ENCODE data around the gene DDX60.
"Not testable (repeated sequence)": the region's sequence is repeated elsewhere in the genome, so short reads cannot be mapped to it uniquely, and the experiment has no call there.

The DDX60 gene

DNA sequence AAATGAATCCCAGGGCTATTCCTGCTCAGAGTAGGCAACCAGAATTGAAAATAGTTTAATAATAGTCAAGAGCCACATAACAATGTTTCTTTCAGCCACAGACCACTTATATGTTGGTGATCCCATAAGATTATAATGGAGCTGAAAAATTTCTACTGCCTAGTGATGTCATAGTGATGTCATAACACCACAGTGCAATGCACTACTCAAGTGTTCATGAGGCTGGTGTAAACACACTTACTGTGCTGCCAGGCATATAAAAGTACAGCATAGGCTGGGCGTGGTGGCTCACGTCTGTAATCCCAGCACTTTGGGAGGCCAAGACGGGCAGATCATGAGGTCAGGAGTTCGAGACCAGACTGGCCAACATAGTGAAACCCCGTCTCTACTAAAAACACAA lies 15.1 kb downstream of the DDX60 start:
- not testable (repeated sequence) for DNase-seq (ENCODE audit: low read depth, low spot score)

DNA sequence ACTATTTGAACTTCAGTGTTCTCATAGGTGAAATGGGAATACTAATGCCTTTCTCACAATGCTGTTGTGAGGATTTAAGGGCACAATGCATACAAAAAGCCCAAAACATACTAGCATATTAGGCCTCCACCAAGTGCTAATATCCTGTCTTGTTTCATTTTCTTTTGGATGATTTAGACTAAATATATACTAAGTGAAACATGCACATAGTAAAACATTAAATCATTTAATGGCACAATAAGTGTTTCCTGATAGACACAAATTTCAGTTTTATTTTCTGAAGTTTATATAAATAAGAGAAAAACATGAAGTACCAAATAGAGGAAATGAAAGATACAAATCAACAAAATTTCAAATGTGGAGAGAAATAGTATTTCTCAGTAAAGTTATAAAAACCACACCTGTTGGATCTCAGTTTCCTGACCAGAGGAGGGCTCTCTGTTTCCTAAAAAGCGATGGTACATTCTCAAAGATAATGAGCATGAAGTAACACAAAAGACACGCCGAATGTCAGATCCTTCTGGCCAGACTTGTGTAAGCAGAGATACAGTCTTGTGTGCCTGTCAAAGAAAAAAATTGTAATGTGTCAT lies 25.1 kb downstream of the DDX60 start:
- DNase-seq (ENCODE audit: low read depth, low spot score): no peak

DNA sequence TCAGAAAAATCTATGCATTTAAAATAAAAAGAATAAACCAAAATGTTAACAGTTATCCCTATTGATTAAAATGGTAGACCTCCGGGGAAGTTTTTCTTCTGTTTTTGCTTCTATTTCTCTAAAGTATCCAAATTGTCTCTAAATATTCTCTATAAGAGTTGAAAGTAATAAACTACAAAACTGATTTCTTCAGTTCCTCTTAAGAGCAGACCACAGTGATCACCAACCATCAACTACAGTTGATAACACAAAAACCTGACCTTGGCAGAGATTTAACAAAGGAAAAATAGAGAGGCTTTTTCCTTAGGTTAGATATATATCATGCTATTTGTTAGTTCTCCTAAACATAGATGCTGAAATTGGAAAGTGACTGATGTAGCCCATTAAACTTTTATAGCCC lies 27.3 kb downstream of the DDX60 start:
- DNase-seq (ENCODE audit: low read depth, low spot score): no peak

DNA sequence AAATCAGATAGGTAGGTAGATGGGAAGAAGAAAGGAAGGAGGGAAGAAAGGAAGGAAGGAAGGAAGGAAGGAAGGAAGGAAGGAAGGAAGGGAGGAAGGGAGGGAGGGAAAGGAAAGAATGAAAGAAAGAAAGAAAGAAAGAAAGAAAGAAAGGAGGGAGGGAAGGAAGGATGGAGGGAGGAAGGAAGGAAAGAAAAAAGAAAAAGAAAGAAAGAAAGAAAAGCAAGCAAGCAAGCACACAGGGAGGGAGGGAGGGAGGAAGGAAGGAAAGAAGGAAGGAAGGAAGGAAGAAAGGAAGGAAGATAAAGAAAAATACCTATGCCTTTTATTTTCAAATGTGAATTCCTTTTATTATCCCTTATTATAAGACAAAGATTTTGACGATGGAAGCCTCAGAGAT lies 32.7 kb downstream of the DDX60 start:
- not testable (repeated sequence) for DNase-seq (ENCODE audit: low read depth, low spot score)

DNA sequence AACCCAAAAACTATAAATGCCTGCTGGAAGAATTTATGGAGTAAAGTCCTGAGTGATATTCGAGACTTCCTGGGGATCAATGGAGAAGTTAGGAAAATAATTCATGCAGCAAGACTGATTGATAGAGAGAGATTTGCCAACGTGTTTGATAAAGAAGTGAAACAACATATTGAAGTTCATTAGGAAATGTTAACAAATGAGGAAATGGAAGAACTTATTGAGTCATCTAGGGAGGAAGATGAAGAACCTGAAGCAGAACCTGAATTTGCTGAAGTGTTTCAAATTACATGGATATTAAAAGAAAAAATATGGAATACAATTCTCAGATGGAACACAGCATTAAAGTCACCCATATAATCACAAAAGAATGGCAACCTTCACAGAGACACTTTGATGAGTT lies 39.0 kb downstream of the DDX60 start:
- DNase-seq (ENCODE audit: low read depth, low spot score): no peak

DNA sequence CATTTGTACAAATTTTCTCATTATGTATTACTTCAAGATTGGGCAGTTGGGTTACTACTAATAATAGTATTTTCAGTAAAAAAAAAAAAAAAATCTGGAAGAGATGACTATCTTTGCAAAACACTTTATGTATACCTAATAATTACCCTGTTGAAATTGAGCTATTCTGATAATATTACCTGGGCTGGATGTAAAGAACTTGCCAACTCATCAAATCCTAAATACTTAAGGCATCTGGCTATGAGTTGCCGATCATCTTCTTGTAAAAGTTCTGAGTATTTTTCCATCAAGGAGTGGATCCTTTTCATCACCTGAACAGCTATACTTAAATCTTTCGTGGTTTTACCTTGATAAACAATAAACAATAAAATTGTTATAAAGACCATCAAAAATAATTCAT lies 42.7 kb downstream of the DDX60 start:
- no peak for DNase-seq (ENCODE audit: low read depth, low spot score)

DNA sequence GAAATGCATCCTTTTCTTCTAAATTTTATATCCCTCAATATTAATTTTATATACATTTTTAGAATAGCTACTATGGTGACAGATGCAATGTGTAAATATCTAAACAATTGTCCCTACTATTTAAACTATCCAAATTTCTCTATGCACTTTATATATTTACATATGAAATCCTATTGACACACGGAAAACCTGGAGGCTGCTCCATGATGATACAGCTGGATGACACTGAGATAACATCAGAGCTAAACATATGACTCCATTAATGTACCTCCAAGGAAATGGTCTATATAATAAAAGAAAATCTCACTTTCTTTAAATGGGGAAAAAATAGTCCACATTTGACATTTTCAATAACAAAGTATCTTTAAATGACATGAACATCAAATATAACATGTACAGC lies 43.7 kb downstream of the DDX60 start:
- DNase-seq (ENCODE audit: low read depth, low spot score): no peak

DNA sequence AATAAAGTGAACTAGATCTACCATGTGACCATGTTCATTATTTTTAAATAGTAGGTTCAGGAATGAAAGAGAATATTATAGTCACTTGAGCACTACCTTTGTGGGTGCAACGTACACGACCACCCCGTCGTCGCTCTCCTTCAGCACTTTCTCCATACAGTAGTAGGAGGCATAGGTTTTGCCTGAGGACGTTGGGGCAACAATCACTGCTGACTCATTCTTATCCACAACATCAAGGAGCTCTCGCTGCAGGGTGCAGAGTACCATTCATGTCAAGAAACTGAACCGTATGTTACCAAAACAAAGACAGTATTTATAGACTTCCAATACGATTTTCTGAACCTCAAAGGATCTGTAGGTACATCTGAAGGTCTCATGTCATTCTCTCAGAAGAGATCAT lies 44.7 kb downstream of the DDX60 start:
- no peak for DNase-seq (ENCODE audit: low read depth, low spot score)

DNA sequence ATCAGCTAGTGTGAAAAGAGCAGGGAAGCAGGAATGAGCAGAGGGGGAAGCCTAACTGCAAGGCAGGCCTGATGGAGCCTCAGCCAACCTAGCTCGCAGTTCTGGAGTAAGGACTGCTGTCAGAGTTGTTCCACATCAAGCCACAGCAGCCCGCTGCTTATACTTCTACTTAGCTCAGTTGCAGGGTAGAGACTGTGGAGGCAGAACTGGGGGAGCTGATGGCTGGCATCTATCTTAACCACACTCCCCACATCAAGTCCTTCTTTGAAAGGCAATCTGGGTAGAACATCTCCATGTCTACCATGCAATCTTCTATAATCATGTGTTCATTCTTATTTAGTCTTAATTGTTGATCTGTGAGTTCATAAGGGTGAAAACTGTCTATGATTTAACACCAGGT lies 46.1 kb downstream of the DDX60 start:
- DNase-seq (ENCODE audit: low read depth, low spot score): no peak

DNA sequence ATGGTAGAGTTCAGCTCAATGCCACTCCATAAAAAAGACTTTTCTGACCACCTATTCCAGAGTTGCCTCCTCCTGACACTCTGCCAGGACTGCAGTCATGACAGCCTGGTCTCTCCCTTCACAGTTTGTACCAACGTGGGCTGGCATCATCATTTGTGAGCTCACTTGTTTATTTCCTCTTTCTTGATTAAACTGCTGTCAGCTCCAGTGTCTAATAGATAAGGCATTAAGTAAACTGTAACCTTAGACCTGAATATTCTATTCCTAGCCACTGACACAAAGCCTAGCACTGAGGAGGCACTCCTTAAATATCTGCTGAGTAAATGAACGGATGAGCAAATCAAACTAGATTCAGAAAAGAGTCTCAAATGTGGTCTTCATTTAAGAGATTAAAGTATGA lies 48.7 kb downstream of the DDX60 start:
- no peak for DNase-seq (ENCODE audit: low read depth, low spot score)

DNA sequence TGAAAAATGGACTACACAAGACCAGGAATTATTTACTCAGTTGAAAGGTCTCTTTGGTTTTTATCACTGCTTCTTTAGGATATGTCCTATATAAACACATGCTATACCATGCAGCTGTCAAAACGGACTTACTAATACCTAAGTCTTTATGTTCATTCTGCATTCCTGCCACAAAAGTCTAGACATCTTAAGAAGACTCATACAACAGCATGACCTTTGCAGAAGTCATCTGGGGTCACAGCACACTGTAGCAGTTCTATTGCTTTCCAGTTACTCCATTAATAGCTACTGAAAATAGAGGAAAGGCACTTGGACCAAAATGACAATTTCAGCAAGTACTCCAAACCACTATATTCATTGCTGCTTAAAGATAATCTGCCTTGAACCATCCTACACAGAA lies 53.2 kb downstream of the DDX60 start:
- no peak for DNase-seq (ENCODE audit: low read depth, low spot score)

DNA sequence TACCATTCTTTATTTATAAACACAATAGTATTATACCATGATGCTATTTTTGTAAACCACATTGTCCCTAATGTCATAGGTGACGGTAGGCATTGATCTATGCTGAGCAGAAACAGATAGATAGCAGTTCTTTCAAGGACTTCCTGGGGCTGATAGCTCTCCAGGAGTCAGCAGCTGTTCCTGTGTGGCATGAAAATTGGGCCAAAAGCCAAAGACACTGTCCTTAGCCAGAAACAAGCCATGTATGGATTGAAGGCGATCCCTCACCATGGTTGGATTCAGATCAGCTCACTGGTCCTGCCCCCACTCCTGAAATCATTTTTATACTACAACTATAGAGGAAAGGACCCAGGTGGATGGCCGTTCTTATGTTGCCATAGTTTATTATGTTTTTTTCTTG lies 53.6 kb downstream of the DDX60 start:
- DNase-seq (ENCODE audit: low read depth, low spot score): no peak

DNA sequence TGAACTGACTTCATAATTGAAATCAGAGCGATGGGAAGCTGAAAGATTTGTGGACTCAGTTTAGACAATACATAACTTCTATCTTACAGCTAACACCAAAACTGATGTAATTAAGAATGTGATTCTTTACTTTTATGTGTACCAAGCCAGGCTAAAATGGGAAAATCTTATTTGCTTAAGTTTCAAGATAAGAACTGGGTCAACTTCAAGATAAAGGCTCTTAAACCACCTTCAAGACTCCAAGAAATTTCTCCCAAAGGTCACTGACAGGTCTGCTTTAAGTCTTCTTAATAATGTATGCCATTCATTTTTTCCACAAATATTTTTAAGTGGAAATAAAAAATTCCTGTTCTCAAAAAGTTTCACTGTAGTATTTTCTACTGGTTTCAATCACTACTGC lies 55.5 kb downstream of the DDX60 start:
- no peak for DNase-seq (ENCODE audit: low read depth, low spot score)

DNA sequence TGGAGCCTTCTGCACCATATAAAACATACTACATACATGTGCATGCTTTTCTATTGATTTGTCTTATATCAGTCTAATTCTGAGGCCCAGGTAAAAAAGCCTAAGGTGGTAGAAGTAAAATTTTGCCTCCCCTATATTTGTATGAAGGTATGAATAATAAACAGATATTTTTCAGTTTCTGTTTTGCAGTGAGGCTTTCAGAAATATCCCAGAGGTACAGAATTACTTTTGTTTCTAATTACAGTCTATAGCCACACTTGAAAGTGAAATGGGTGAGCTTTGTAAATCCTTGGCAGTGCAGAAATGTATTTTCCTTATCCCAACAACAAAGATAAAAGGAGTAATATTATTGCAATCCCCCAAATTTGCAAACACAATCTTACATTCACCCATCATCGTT lies 59.5 kb downstream of the DDX60 start:
- DNase-seq (ENCODE audit: low read depth, low spot score): no peak

DNA sequence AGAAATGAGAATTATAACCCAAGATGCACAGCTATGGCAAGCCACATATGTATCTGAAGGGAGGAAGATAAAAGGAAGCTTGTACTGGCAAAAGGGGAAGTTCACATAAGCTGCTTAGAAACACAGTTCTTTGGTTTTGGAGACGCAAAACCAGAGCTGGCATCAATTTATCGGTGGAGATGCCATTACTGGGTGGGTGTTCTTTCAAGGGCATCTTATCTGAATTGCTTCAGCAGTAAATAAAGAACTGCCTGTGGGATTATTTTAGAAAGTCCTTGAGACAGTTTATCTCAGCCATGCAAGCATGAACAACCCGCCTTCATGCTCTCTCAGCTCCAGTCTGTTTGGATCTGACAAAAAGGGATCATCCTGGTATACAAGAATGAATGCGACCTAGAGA lies 60.8 kb downstream of the DDX60 start:
- DNase-seq (ENCODE audit: low read depth, low spot score): no peak

DNA sequence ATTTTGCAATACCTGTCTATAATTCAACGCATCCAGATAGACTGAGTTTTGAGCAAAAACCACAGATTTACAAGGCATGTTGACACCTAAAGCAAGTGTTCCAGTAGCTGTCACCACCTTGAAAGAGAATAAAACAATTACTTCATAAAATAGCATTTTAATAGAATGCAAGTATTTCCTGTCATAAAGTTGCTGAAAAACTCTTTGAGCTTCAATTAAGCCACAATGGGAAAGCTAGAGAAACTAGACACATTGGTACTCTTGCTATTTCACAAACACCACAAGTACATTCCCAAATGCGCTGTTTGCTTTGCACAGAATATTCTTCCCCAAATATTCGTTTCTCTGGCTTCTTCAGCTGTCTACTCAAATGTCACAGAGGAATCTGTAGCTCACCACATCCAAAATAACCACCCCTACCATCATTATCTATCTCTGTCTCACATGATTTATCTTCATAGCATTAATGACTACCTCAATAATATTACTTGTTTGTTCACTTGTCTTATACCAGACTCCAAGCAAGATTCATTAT lies 70.3 kb downstream of the DDX60 start:
- DNase-seq (ENCODE audit: low read depth, low spot score): no peak

DNA sequence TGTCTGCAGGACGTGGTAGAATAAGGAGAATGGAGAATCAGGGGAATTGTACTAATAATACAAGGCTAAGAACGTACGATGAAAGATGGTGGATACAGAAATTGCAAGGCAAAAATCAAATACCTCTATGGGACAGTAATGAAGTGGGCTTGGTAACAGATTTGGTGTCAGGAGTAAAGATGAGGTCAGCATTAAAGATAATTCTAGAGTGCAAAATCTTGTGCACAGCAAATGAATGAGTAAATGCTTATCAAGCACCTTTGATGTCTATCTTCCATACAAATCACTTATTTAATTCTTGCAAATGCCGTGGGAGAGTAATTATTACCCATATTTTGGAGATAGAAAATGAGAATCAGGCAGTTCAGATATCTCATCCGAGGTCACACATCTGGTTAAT lies 70.9 kb downstream of the DDX60 start:
- no peak for DNase-seq (ENCODE audit: low read depth, low spot score)

DNA sequence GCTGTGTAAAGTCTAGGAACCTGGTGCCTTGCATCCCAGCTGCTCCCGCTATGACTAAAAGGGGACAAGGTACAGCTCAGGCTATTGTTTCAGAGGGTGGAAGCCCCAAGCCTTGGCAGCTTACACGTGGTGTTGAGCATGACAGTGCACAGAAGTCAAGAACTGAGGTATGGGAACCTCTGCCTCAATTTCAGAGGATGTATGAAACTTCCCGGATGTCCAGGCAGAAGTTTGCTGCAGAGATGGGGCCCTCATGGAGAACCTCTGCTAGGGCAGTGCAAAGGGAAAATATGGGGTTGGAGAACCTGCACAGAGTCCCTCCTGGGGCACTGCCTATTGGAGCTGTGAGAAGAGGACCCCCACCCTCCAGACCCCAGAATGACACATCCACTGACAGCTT lies 76.6 kb downstream of the DDX60 start:
- DNase-seq (ENCODE audit: low read depth, low spot score): no peak

DNA sequence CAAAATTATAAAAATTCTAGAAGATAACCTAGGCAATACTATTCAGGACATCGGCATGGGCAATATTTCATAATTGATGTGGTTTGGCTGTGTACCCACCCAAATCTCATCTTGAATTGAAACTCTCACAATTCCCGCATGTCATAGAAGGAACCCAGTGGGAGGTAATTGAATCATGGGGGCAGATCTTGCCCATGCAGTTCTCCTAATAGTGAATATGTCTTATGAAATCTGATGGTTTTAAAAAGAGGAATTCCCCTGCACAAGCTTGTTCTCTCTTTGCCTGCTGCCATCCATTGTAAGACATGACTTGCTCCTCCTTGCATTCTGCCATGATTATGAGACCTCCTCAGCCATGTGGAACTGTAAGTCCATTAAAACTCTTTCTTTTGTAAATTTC lies 77.7 kb downstream of the DDX60 start:
- DNase-seq (ENCODE audit: low read depth, low spot score): no peak

DNA sequence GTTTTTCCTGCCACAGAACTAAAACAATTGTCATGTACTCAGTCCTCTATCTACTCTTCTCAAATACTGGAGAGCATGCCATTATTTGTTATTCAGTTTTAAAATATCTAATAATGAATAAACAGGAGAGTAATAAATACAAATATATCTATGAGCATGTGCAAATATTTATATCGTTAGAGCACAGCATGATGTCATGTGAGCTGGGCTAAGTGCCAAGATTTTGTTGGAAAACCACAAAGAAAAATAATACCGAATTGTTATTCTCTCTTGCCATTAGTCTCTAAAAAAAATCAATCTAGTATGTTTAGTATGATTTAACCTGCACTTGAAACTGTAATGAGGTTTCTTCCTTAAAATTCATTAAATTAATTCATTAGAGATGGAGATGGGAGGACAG lies 97.3 kb downstream of the DDX60 start:
- no peak for DNase-seq (ENCODE audit: low read depth, low spot score)

DNA sequence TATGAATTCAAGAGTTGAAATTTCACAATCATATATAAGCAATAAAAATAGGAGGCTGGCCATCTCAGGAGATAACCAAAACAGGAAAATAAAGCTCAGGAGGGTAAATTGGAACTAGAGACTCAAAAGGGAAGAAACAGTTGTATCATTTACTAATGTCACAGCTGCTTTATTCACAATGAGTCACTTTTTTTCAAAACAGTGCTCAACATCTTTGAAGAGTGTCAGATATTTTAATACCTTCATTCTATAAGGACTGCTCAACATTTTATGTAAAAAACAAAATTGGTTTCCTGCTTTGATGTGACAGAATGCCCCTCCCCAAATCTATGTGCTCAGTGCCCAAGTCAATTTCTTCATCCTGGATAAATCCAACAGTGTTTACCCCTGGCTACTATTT lies 97.7 kb downstream of the DDX60 start:
- DNase-seq (ENCODE audit: low read depth, low spot score): no peak

DNA sequence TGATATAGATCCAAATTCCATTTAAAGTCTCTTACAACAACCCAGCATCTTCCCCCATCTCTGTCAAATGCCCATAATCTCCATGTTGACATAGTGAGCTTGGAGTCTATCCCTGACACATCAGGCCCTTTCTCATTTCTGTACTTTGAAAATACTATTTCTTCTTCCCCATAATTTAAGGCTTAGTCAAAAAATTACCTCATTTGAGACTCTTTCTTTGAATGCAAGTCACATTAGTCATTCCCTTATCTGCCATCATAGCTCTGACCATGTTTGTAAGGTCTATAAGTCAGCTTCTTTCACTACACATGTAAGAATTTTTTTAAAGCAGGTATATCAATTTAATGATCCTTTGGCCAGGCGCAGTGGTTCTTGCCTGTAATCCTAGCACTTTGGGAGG lies 99.9 kb downstream of the DDX60 start:
- no peak for DNase-seq (ENCODE audit: low read depth, low spot score)

DNA sequence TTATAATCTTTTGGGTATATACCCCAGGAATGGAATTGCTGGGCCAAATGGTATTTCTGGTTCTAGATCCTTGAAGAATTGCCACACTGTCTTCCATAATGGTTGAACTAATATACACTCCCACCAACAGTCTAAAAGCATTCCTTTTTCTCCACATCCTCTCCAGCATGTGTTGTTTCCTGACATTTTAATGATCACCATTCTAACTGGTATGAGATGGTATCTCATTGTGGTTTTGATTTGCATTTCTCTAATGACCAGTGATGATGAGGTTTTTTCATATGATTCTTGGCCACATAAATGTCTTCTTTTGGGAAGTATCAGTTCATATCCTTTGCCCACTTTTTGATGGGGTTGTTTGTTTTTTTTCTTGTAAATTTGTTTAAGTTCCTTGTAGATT lies 105.0 kb downstream of the DDX60 start:
- not testable (repeated sequence) for DNase-seq (ENCODE audit: low read depth, low spot score)

DNA sequence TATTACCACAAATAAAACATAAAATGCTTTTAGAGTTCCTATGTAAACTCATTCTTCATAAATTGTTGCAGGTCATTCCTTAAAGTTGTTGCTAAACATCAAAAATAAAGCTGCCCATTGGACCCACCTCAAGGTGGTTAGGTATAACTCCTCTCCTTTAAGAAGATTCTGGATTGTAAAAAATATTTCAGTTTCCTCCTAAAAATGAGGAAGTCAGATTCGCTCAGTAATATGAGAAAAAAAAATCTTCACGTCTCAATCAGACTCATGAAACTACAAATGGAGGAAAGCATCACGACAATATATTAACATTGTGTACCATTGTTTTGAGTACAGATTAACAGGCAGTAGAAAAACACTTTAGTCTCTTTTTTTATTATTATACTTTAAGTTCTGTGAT lies 105.9 kb downstream of the DDX60 start:
- no peak for DNase-seq (ENCODE audit: low read depth, low spot score)

Measured in iPS DF 19.7 (cell line).